Left kidney (tissue), 2 donors: ENCODE data around the gene ZNF865. TPM values are rescaled to one million over a fixed set of nuclear protein-coding genes. Genes with fewer than 3 reads are reported as not detected.

ENCODE experiments used
- DNase-seq: peaks from one replicate; pipeline ENCODE4 v3.0.0-alpha.2; 2013
- polyA plus RNA-seq: library from polyadenylated mRNA; unstranded; fragments of 120-200 nt; gene quantifications from one replicate; pipeline ENCODE4 v1.2.1, GENCODE V29; 2013; ENCODE audit not compliant: insufficient read length

The ZNF865 gene
- polyA plus RNA-seq, 1 donor: 6.3 TPM

DNA sequence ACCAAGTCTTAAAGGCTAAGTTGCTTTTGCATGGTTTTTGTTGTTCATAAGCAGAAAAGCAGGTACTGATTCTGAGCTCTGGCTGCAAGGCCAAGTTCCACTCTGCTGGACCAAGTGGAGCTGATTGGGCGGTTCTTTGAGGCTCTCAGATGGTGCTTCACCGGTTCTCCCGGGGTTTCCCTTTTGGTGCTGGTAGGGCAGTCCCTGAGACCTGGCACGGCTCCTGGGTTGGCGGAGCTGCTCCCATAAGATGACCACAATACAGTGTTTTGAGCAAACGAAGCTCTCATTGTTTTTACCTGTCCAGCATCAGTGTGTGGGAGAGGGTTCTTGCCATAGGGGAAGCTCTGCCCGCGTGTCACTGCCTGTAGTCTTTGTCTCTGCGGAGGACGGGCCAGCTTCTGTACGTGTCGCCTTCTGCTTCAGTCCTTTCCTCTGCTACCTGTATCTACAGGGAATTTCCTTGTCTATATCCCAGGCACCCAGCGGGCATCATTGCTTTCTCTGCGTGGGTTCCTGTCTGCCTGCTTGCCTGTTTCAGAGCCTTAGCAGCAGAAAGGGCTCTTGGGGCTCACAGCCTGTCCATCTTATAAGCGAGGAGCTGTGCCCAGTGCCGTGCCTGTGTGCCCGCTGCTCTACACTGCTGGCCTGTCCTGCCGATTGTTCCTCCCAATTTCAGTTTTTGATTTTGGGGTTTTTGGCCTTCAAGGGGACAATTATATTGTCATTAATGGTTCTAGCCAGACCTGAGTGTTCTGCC lies 51.7 kb downstream of the ZNF865 start:
- no peak for DNase-seq

DNA sequence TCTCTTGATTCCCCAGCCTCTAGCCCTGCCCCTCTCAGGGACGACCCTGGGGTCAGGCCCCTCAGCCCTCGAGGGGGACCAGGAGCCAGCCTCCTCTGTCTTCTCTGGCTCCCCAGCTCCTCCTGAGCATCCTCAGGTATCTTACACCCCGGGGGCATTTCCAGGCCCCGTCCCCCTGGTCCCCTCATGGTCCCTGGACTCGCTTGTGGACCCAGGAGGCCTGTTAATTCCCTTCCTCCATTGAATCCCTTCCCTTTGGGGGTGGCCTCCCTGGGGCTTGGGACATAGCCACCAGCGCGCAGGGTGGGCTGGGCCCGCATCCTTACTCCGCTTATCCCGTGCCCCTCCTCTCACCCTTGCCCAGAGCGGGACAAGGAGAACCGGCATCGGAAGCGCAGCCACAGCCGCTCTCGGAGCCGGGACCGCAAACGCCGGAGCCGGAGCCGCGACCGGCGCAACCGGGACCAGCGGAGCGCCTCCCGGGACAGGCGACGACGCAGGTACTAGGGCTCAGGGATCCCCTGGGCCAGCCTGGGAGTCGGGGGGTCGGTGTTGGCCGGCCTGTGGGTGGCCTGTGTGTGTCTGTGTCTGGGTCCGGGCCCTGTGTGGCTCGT lies 53.5 kb downstream of the ZNF865 start:
- no peak for DNase-seq

DNA sequence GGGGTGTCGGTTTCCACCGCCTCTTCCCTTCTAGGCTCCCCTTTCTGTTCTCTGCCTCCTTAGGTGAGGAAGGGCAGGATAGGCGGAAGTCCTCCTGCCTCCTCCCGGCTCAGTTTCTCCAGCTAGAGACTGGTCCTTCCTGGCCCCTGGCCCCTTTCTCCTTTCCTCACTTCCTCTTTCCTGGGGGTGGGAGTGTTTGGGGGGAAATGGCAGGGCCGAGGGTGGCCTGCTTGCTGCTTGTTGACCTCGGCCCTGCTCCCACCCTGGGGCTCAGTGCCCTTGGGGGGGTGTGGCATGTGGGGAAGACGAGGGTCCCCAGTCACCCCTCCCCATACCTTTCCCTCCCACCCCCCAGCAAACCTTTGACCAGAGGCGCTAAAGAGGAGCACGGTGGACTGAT lies 54.4 kb downstream of the ZNF865 start:
- no peak for DNase-seq

DNA sequence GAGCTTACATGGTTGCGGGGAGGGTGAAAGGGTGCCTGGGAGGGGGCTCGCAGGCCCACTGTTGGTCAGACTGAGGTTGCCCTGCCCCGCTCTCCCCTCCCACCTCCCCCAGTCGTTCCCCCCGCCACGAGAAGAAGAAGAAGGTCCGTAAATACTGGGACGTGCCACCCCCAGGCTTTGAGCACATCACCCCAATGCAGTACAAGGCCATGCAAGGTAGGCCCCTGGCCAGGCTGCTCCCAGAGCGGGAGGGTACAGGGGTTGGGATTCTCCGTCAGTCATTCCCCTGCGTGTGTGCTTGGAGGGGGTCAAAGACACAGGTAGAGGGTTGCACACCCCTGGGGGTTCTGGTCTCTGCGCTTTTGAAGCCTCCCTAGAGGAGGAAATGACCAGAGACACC lies 55.0 kb downstream of the ZNF865 start:
- DNase-seq: no peak

DNA sequence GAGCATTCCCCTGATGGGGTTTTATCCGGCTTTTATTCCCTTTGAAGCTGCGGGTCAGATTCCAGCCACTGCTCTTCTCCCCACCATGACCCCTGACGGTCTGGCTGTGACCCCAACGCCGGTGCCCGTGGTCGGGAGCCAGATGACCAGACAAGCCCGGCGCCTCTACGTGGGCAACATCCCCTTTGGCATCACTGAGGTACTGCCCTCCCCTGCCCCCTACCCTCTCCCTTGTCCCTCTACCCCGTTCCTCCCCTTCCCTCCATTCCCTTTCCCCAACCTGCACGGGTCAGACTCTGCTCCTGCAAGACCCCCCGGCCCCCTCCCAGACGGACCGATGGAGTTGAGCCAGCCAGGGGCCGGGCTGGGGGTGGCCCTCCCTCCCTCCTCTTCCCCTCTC lies 55.5 kb downstream of the ZNF865 start:
- no peak for DNase-seq

DNA sequence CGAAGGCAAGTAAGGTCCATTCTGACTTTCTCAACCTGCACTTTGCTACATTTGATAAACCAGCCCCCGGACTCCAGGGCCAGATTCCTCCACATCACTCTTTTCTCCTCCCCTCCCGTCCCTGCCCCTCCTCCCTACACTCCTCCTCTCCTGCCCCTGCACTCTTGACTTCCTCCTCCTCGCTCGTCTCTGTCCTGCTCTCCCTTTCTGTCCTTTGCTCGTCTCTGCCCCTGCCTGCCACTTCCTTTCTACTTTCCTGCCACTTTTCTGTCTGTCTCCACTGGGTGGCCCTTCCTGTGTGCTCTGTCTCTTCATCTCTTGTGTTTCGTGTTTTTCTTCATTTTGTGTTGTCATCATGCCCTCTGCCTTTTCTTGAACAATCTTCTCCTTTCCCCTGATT lies 56.4 kb downstream of the ZNF865 start:
- no peak for DNase-seq

DNA sequence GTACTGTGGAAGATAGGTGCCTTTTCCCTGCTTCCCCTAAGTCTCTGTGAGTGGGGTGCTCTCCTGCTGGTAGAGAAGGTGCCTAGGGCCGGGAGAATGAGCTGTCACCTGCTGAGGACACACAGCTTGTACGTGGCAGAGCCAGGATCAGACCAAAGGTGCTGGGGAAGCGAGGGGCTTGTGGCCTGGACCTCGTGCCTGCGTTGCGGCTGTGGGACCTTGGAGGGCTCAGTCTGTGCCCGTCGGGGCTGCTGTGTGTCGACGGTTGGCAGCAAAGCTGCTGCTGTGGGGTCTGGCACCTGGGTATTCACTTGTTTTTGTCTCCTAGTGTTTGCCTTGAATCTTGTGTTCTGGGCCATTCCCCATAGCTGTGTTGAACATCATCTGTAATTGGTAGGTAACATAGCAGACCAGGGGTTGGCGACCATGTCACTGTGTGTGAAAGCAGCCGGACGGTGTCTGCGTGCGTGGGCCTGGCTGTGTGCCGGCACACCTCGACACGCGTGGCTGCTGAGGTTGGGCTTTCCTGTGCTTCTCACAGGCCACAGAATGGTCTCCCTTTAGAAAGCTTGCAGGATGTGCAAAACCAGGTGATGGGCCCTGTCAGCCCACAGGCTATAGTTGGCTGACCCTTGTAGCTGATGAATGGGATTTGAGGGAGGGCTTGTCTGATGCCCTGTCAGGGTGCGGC lies 58.5 kb downstream of the ZNF865 start:
- DNase-seq: no peak

DNA sequence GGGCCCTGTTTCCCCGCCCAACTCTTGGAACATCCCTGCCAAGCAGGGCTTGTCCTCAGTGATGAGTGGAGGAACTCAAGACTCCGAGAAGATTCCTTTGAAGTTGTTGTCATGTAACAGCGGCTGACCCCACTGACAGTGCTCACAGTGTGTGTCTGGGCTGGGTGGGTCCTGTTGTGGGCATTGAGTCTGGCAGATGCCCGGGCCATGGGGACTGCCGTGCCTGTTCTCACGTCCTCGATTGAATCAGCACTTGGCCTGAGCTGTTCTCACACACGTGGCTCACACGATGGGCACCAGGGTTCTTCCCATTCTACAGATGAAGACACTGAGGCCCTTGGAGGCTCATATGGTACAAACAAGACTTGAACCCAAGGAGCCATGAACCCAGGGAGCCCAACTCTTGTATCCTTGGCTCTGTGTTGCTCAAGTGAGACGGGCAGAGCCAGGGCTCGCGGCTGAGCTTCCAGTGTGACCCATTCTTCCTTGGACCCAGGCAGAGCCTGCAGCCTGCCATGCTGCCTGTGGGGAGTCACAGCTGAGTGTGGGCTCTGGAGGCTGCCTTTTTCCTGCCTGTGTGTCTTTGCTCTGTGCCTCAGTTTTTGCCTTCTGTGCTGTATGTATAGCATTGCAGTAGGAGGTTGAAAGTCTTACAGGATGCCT lies 61.0 kb downstream of the ZNF865 start:
- DNase-seq: no peak

Other genes with a start within 250 kb of the ZNF865 start
- 0.17 TPM for gene GARIN5B, start 242.4 kb upstream of the ZNF865 start, polyA plus RNA-seq
- gene IL11, start 235.2 kb upstream of the ZNF865 start, polyA plus RNA-seq: 1.4 TPM
- gene TMEM190, start 228.8 kb upstream of the ZNF865 start, polyA plus RNA-seq: 0.48 TPM
- gene TMEM238, start 221.4 kb upstream of the ZNF865 start, polyA plus RNA-seq: 0.32 TPM
- 746 TPM for gene RPL28, start 219.7 kb upstream of the ZNF865 start, polyA plus RNA-seq
- 43.7 TPM for gene UBE2S, start 197.9 kb upstream of the ZNF865 start, polyA plus RNA-seq
- 0.20 TPM for gene SHISA7, start 162.3 kb upstream of the ZNF865 start, polyA plus RNA-seq
- gene ISOC2, start 144.0 kb upstream of the ZNF865 start, polyA plus RNA-seq: 30.1 TPM
- gene C19orf85, start 140.9 kb upstream of the ZNF865 start, polyA plus RNA-seq: not detected
- 2.4 TPM for gene ZNF628, start 129.0 kb upstream of the ZNF865 start, polyA plus RNA-seq
- 36.8 TPM for gene NAT14, start 120.5 kb upstream of the ZNF865 start, polyA plus RNA-seq
- 1.1 TPM for gene SSC5D, start 117.2 kb upstream of the ZNF865 start, polyA plus RNA-seq
- 1.1 TPM for gene SBK2, start 68.5 kb upstream of the ZNF865 start, polyA plus RNA-seq
- 0.58 TPM for gene SBK3, start 60.1 kb upstream of the ZNF865 start, polyA plus RNA-seq
- 16.1 TPM for gene ZNF579, start 24.8 kb upstream of the ZNF865 start, polyA plus RNA-seq
- 20.7 TPM for gene FIZ1, start 6.1 kb upstream of the ZNF865 start, polyA plus RNA-seq
- gene ZNF524, start 5.4 kb upstream of the ZNF865 start, polyA plus RNA-seq: 5.4 TPM
- gene ZNF784, start 18.9 kb downstream of the ZNF865 start, polyA plus RNA-seq: 10.0 TPM
- gene ZNF580, start 35.4 kb downstream of the ZNF865 start, polyA plus RNA-seq: 39.9 TPM
- gene ZNF581, start 38.0 kb downstream of the ZNF865 start, polyA plus RNA-seq: 20.7 TPM
- 19.3 TPM for gene CCDC106, start 42.6 kb downstream of the ZNF865 start, polyA plus RNA-seq
- gene U2AF2, start 49.4 kb downstream of the ZNF865 start, polyA plus RNA-seq: 164 TPM
- 83.3 TPM for gene EPN1, start 69.6 kb downstream of the ZNF865 start, polyA plus RNA-seq
- gene NLRP9, start 132.8 kb downstream of the ZNF865 start, polyA plus RNA-seq: 0.17 TPM
- gene RFPL4A, start 153.4 kb downstream of the ZNF865 start, polyA plus RNA-seq: not detected
- 0.25 TPM for gene RFPL4AL1, start 163.5 kb downstream of the ZNF865 start, polyA plus RNA-seq
- gene NLRP11, start 226.4 kb downstream of the ZNF865 start, polyA plus RNA-seq: 0.25 TPM
- not detected for gene NLRP4, start 230.9 kb downstream of the ZNF865 start, polyA plus RNA-seq